HG02678 (cell line): ENCODE measurements around the gene ZNF14.
"Not testable (repeated sequence)": the region's sequence is repeated elsewhere in the genome, so short reads cannot be mapped to it uniquely, and the experiment has no call there.

ENCODE experiments used
- ATAC-seq: cut with Tn5 transposase; IDR thresholded peaks from one replicate; pipeline ENCODE4 v1.9.1; 2021; ENCODE audit warnings: mild to moderate bottlenecking, moderate library complexity; ENCODE audit not compliant: unreplicated experiment

The ZNF14 gene

DNA sequence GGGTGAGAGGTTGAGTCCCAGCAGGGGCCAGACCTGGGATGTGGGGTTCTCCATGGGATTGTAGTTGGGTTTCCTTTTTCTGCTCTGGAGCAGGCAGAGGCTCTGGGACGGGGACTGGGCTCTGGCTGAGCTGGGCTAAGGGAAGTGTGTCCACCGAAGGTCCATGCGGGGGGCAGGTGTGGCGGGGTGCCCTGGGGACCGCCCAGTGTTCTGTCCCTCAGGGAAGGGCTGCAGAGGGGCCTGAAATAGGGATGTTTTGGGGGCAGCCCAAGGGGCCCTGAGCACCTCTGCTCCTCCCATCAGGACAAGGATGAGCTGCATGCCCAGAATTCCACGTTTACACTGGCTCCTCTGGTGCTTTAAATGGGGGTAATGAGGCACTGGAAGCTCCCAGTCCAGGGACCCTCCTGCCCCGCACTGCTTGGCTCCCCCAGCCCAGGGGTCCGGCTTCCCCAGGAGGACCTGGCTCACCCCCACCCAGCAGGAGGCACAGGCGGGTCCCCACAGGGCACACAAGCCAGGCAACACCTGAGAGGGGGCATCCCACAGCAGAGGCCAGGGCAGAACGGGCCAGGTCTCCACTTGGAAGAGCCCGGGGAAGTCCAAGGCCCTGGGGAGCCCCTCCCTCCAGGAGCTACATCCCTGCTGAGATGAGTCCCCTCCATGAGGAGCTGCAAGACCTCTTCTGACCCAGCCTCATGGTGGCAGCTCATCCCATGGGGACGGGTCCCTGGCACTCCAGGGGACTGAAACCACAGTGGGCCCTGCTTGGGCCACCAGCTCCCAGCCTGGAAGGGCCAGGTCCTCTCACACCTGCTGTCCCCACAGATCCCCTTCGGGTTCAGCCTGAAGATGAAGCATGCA, 14.7 kb upstream of the ZNF14 start:
- ATAC-seq: no peak

GRCh38 chr19:19746286-19747213, 13.6 kb upstream of the ZNF14 start:
- ATAC-seq: no peak

- no peak for ATAC-seq
These were observed 12.8 kb upstream of the ZNF14 start for GRCh38 chr19:19745496-19746285.

GRCh38 chr19:19744641-19745040, 11.7 kb upstream of the ZNF14 start:
- no peak for ATAC-seq

DNA sequence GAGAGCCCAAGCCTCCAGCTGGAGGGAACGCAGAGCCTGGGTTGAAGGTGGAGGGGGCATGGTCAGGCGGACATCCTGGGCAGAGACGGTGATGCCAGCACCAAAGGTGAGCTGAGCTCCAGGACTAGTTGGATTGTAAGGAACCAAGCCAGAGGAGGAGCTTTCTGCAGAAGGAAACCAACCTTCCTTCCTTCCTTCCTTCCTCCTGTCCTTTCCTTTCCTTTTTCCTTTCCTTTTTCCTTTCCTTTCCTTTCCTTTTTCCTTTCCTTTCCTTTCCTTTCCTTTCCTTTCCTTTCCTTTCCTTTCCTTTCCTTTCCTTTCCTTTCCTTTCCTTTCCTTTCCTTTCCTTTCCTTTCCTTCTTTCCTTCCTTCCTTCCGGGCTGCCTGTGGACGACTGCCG, 11.0 kb upstream of the ZNF14 start:
- not testable (repeated sequence) for ATAC-seq

DNA sequence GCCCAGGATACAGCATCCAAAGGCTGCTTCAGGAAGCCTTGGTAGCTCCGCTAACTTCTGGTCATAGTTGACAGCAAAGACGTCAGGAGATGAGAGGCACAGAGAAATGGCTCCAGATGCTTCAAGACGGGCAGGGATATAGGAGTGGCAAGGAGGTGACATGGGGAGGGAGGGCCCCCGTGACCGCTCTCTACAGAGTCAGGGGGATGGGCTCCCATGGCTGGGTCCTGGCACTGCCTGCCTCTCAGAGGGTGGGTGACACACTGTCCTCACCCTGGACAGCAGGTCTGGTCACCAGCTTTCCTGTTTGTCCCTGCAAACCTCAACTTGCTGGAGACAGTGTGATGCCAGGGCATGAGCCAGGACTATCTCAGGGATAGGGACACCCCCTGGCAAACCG, 10.3 kb upstream of the ZNF14 start:
- no peak for ATAC-seq

- no peak for ATAC-seq
These were observed 9.9 kb upstream of the ZNF14 start for GRCh38 chr19:19742773-19743172.

GRCh38 chr19:19741184-19741583, 8.3 kb upstream of the ZNF14 start:
- no peak for ATAC-seq

DNA sequence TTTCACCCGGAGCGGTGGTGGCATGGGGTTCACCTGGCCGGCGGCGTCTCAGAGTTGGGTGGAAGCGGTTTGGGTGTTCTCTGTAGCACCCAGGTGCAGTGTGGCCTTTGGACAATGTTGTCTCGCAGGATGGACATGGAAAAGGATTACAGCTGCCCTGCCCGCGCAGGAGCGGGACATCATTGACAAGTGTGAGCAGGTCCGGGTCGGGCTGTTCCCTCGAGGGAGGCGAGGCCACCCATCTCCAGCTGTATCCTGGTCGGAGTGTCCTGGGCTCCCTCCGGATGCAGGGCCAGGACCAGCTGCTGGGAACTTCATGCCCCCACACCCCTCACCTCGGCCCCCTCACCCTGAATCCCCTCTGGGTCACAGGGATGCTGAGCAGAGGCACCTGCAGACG, 7.8 kb upstream of the ZNF14 start:
- ATAC-seq: no peak

- no peak for ATAC-seq
These were observed 5.7 kb upstream of the ZNF14 start for GRCh38 chr19:19738564-19738963.

- ATAC-seq: no peak
These were observed 4.8 kb upstream of the ZNF14 start for GRCh38 chr19:19737559-19738332.

DNA sequence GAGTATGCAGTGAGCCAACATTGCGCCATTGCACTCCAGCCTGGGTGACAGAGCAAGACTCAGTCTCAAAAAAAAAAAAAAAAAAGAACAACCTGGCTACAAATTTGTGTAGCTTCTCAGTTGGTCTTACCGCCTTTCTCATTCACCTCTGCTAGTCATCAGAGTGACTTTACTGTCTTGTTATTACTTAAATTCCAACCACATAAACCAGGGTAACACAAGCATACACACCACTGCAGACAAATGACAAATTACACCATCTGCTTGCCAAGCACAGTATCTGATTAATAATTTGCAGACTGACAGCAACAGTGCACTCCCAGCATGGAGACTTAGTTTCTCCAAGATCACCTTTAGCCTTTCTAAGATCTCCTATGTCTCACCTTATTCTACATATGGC, 11.0 kb downstream of the ZNF14 start:
- ATAC-seq: no peak

DNA sequence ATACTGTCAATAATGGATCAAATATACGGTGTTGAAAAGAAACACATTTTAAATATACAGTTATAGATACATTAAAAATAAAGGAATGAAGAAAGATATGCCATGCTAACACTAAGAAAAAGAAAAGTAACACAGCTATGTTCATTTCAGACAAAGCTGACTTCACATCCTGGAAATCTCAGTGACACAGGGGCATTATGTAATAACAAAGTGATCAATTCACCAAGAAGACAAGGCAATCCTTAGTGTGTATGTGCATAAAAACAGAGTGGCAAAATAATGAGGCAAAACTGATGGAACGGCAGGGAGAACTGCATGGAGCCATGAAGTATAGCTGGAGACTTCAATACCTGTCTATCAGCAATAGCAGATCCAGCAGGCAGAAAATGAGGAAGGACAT, 13.1 kb downstream of the ZNF14 start:
- no peak for ATAC-seq

- ATAC-seq: no peak
These were observed 20.7 kb downstream of the ZNF14 start for GRCh38 chr19:19711934-19712828.

DNA sequence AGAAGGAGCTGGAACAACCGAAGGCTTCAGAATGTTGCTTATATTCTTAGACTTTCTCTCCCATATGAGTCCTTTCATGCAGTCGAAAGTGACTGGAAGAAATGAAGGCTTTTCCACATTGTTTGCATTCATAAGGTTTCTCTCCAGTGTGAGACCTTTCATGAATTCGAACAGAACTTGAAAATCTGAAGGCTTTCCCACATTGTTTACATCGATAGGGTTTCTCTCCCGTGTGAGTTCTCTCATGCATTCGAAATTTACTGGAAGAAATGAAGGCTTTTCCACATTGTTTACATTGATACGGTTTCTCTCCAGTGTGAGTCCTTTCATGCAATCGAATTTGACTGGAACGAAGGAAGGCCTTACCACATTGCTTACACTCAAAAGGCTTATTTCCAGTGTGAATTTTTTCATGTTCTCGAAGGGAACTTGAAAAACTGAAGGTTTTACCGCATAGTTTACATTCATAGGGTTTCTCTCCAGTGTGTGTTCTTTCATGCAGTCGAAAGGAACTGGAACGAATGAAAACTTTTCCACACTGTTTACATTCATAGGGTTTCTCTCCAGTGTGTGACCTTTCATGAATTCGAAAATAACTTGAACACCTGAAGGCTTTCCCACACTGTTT, 21.5 kb downstream of the ZNF14 start:
- no peak for ATAC-seq

- no peak for ATAC-seq
These were observed 22.4 kb downstream of the ZNF14 start for GRCh38 chr19:19710506-19710905.

DNA sequence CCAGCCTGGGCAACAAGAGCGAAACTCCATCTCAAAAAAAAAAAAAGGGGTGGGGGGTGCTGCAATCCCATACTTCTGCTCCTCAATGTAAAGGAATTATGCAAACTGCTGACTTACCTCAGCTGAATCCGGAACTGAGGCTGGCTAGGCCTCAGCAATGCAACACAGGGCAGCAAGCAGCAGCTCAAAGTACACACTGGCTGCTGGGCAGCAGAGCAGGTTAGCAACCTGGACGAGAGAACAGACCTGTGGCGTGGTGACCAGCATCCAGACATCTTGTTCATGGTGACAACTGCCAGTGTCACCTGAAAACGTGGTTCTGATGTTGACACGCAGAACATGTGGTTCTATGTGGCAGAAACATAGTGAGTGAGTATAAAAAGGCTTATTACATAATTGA, 28.1 kb downstream of the ZNF14 start:
- ATAC-seq: no peak

GRCh38 chr19:19700493-19700892, 32.4 kb downstream of the ZNF14 start:
- ATAC-seq: not testable (repeated sequence)

- ATAC-seq: no peak
These were observed 35.3 kb downstream of the ZNF14 start for GRCh38 chr19:19697589-19697988.
